ENCODE measurements around the gene ATF3. TPM values are rescaled to one million over a fixed set of nuclear protein-coding genes. Genes with fewer than 3 reads are reported as not detected.

The ATF3 gene
- total RNA-seq, 4 donors from 2014 or later = 2.1 to 6.5 (median 3.0) TPM

- intact Hi-C loops (cut with DNase I) = no loop called here
- Histone ChIP-seq H3K36me3 (peaks cover 0 to 44% (median 3%) of the 10 kb centered on the region in 3 donors), H3K4me1 (peaks cover 0 to 53% (median 16%) of the 10 kb centered on the region in 3 donors), H3K27ac (no peak overlapping the region), H3K9me3 (no peaks in the 10 kb centered on the region), H3K4me3 (no peak overlapping the region), H3K27me3 (peaks cover 0 to 19% (median 0%) of the 10 kb centered on the region in 4 donors)
- no peak for DNase-seq
- no peak for TF ChIP-seq CTCF (IDR thresholded peaks at IDR 0.05)
- no peak for TF ChIP-seq POLR2A (IDR thresholded peaks at IDR 0.05)
- 83 to 88% methylated on average over 2 to 5 of the region's 5 CpGs for WGBS, 2 donors
Measured at GRCh38 chr1:212614453-212615200, 6.1 kb downstream of the ATF3 start.

- DNase-seq = no peak
- Histone ChIP-seq H3K27ac (no peak overlapping the region), H3K4me3 (no peak overlapping the region), H3K4me1 (peaks cover 0 to 48% (median 13%) of the 10 kb centered on the region in 3 donors), H3K36me3 (peaks cover 0 to 50% (median 8%) of the 10 kb centered on the region in 3 donors), H3K9me3 (no peaks in the 10 kb centered on the region), H3K27me3 (peaks cover 0 to 14% (median 0%) of the 10 kb centered on the region in 4 donors)
- TF ChIP-seq POLR2A (IDR thresholded peaks at IDR 0.05) = no peak
- TF ChIP-seq CTCF (IDR thresholded peaks at IDR 0.05) = no peak
- 92 to 93% methylated on average over 9 of the region's 9 CpGs for WGBS, 2 donors
- intact Hi-C loops (cut with DNase I) = no loop called here
Measured at GRCh38 chr1:212615201-212615470, 6.6 kb downstream of the ATF3 start.

- H3K36me3 ChIP-seq = peaks cover 0 to 56% (median 10%) of the 10 kb centered on the region in 3 donors
Measured at GRCh38 chr1:212618466-212619210, 10.1 kb downstream of the ATF3 start.

GRCh38 chr1:212620293-212620692 is 11.7 kb downstream of the ATF3 start:
- Histone ChIP-seq H3K27ac (no peak overlapping the region), H3K36me3 (peaks cover 0 to 49% (median 10%) of the 10 kb centered on the region in 3 donors), H3K4me3 (no peak overlapping the region), H3K27me3 (peaks cover 0 to 10% (median 0%) of the 10 kb centered on the region in 4 donors), H3K9me3 (no peaks in the 10 kb centered on the region), H3K4me1 (peaks cover 0 to 17% (median 5%) of the 10 kb centered on the region in 3 donors)
- no peak for DNase-seq
- intact Hi-C loops (cut with DNase I) = no loop called here
- TF ChIP-seq CTCF (IDR thresholded peaks at IDR 0.05) = no peak
- TF ChIP-seq POLR2A (IDR thresholded peaks at IDR 0.05) = no peak
- WGBS, 2 donors = 68 to 100% methylated on average over 1 of the region's 1 CpG

More at GRCh38 chr1:212618466-212619210, 10.1 kb downstream of the ATF3 start:
- Histone ChIP-seq H3K4me1 (peaks cover 0 to 20% (median 5%) of the 10 kb centered on the region in 3 donors), H3K9me3 (no peaks in the 10 kb centered on the region), H3K27me3 (no peaks in the 10 kb centered on the region), H3K27ac (no peak overlapping the region), H3K4me3 (no peak overlapping the region)
- no peak for TF ChIP-seq CTCF (IDR thresholded peaks at IDR 0.05)
- TF ChIP-seq POLR2A (IDR thresholded peaks at IDR 0.05) = no peak
- intact Hi-C loops (cut with DNase I) = no loop called here
- 45 to 59% methylated on average over 8 of the region's 8 CpGs for WGBS, 2 donors
- DNase-seq = no peak

All from esophagus squamous epithelium (tissue), 5 donors.